ENCODE data around the gene CAPZA1.

Gene CAPZA1

GRCh38 chr1:112625696-112626095 lies 6.1 kb downstream of the CAPZA1 start:
- Histone ChIP-seq H3K27me3 (ENCODE audit: low read depth, low read length) (no peaks in the 10 kb centered on the region), H3K4me2 (ENCODE audit: low read length) (no peak overlapping the region), H4K20me1 (ENCODE audit: insufficient read depth, low read length) (peaks cover 76% of the 10 kb centered on the region), H2AFZ (ENCODE audit: low read depth, low read length) (no peak overlapping the region), H3K9ac (ENCODE audit: low read length) (no peak overlapping the region), H3K4me3 (ENCODE audit: low read length) (no peak overlapping the region), H3K4me1 (ENCODE audit: low read length) (peaks cover 23% of the 10 kb centered on the region), H3K79me2 (ENCODE audit: low read length) (peaks cover 100% of the 10 kb centered on the region), H3K27ac (ENCODE audit: low read length) (no peak overlapping the region), H3K36me3 (replicated peaks; ENCODE audit: low read depth, low read length) (peaks cover 16% of the 10 kb centered on the region), H3K9me3 (ENCODE audit: insufficient read depth, low read length) (no peaks in the 10 kb centered on the region)
- TF ChIP-seq CTCF (IDR thresholded peaks at IDR 0.05; ENCODE audit: low read depth, low read length) (no peak), EZH2phosphoT487 (IDR thresholded peaks at IDR 0.05; ENCODE audit: low read depth) (no peak)

GRCh38 chr1:112626193-112626592 lies 6.6 kb downstream of the CAPZA1 start:
- no peaks in the 10 kb centered on the region for H3K27me3 ChIP-seq (ENCODE audit: low read depth, low read length)
- TF ChIP-seq EZH2phosphoT487 (IDR thresholded peaks at IDR 0.05; ENCODE audit: low read depth) (no peak), CTCF (IDR thresholded peaks at IDR 0.05; ENCODE audit: low read depth, low read length) (no peak)
- H3K36me3 ChIP-seq (replicated peaks; ENCODE audit: low read depth, low read length) = peaks cover 21% of the 10 kb centered on the region
- H3K4me2 ChIP-seq (ENCODE audit: low read length) = no peak overlapping the region
- no peak overlapping the region for H3K27ac ChIP-seq (ENCODE audit: low read length)
- no peaks in the 10 kb centered on the region for H3K9me3 ChIP-seq (ENCODE audit: insufficient read depth, low read length)
- no peak overlapping the region for H2AFZ ChIP-seq (ENCODE audit: low read depth, low read length)
- H4K20me1 ChIP-seq (ENCODE audit: insufficient read depth, low read length) = peaks cover 79% of the 10 kb centered on the region
- H3K9ac ChIP-seq (ENCODE audit: low read length) = no peak overlapping the region
- H3K4me1 ChIP-seq (ENCODE audit: low read length) = peaks cover 23% of the 10 kb centered on the region
- H3K4me3 ChIP-seq (ENCODE audit: low read length) = no peak overlapping the region
- peaks cover 100% of the 10 kb centered on the region for H3K79me2 ChIP-seq (ENCODE audit: low read length)

GRCh38 chr1:112626887-112627286 lies 7.3 kb downstream of the CAPZA1 start:
- Histone ChIP-seq H3K9ac (ENCODE audit: low read length) (no peak overlapping the region), H3K9me3 (ENCODE audit: insufficient read depth, low read length) (no peaks in the 10 kb centered on the region), H3K36me3 (replicated peaks; ENCODE audit: low read depth, low read length) (peaks cover 25% of the 10 kb centered on the region), H2AFZ (ENCODE audit: low read depth, low read length) (no peak overlapping the region), H3K4me3 (ENCODE audit: low read length) (no peak overlapping the region), H3K27me3 (ENCODE audit: low read depth, low read length) (no peaks in the 10 kb centered on the region), H3K27ac (ENCODE audit: low read length) (no peak overlapping the region), H3K4me2 (ENCODE audit: low read length) (no peak overlapping the region), H3K79me2 (ENCODE audit: low read length) (peaks cover 100% of the 10 kb centered on the region), H4K20me1 (ENCODE audit: insufficient read depth, low read length) (peaks cover 86% of the 10 kb centered on the region), H3K4me1 (ENCODE audit: low read length) (peaks cover 23% of the 10 kb centered on the region)
- TF ChIP-seq CTCF (IDR thresholded peaks at IDR 0.05; ENCODE audit: low read depth, low read length) = no peak
- TF ChIP-seq EZH2phosphoT487 (IDR thresholded peaks at IDR 0.05; ENCODE audit: low read depth) = no peak

DNA sequence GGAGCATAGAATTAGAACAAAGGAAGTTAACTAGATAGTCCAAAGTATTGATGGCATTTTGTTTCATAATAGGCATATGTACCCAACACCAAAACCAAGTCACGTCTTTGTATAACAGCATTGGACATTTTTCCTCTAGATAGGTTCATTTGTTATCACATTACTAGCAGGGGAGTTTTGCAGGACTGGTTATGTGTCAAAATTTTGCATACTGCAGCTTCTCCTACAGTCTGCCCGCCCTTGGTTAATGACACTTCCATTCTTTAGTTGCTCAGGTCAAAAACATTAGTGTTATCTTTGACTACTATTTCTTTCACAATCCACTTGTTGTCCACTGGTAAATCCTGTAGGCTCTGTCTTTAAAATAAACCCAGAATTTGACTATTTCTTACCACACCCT lies 8.9 kb downstream of the CAPZA1 start:
- Histone ChIP-seq H3K4me1 (ENCODE audit: low read length) (peaks cover 10% of the 10 kb centered on the region), H3K27ac (ENCODE audit: low read length) (no peak overlapping the region), H2AFZ (ENCODE audit: low read depth, low read length) (no peak overlapping the region), H3K4me3 (ENCODE audit: low read length) (no peak overlapping the region), H3K79me2 (ENCODE audit: low read length) (peaks cover 100% of the 10 kb centered on the region), H3K4me2 (ENCODE audit: low read length) (no peak overlapping the region), H4K20me1 (ENCODE audit: insufficient read depth, low read length) (peaks cover 91% of the 10 kb centered on the region), H3K9me3 (ENCODE audit: insufficient read depth, low read length) (no peaks in the 10 kb centered on the region), H3K27me3 (ENCODE audit: low read depth, low read length) (no peaks in the 10 kb centered on the region), H3K36me3 (replicated peaks; ENCODE audit: low read depth, low read length) (peaks cover 31% of the 10 kb centered on the region), H3K9ac (ENCODE audit: low read length) (no peak overlapping the region)
- TF ChIP-seq CTCF (IDR thresholded peaks at IDR 0.05; ENCODE audit: low read depth, low read length) = no peak
- no peak for TF ChIP-seq EZH2phosphoT487 (IDR thresholded peaks at IDR 0.05; ENCODE audit: low read depth)

Measured in OCI-LY3 (cell line).